SJSA1 (cell line): Measurements from ENCODE around the gene TAF10. TPM values are rescaled to one million over a fixed set of nuclear protein-coding genes. Genes with fewer than 3 reads are reported as not detected.
A peak's percentile ranks its signal among the peaks of the same experiment; 100 is the strongest.

Source experiments
- DNase-seq, 2 experiments: peaks; one replicate each; pipeline ENCODE4 v3.0.0-alpha.2; 2015 to 2020; ENCODE audit warnings: low spot score in 2 of 2, low read depth in 1 of 2
- H3K27ac ChIP-seq: fragments of 250-450 bp; sonication (Bioruptor Pico); 2 replicates; pipeline ENCODE4 v1.5.1; 2020; ENCODE audit warnings: mild to moderate bottlenecking, moderate library complexity
- H3K27me3 ChIP-seq: fragments of 250-450 bp; sonication (Bioruptor Pico); replicated peaks from 2 replicates; pipeline ENCODE4 v1.5.1; 2020; ENCODE audit warnings: mild to moderate bottlenecking, moderate library complexity
- H3K36me3 ChIP-seq: fragments of 250-450 bp; sonication (Bioruptor Pico); 2 replicates; pipeline ENCODE4 v1.5.1; 2020; ENCODE audit warnings: mild to moderate bottlenecking
- H3K4me1 ChIP-seq: fragments of 250-450 bp; sonication (Bioruptor Pico); replicated peaks from 2 replicates; pipeline ENCODE4 v1.6.1; 2021; ENCODE audit warnings: mild to moderate bottlenecking
- H3K4me3 ChIP-seq: fragments of 250-450 bp; sonication (Bioruptor Pico); 2 replicates; pipeline ENCODE4 v1.5.1; 2020; ENCODE audit warnings: mild to moderate bottlenecking
- H3K9me3 ChIP-seq: fragments of 250-450 bp; sonication (Bioruptor Pico); replicated peaks from 2 replicates; pipeline ENCODE4 v1.5.1; 2020; ENCODE audit warnings: mild to moderate bottlenecking
- total RNA-seq: library from RNA; depleted of rRNA; stranded (reverse); fragments of >200 nt; shearing (Covaris generic); gene quantifications from 2 replicates; pipeline ENCODE4 v1.2.3, GENCODE V29; 2014

Gene TAF10
- total RNA-seq, 1 experiment from 2014 or later, result 25.2 TPM

DNA sequence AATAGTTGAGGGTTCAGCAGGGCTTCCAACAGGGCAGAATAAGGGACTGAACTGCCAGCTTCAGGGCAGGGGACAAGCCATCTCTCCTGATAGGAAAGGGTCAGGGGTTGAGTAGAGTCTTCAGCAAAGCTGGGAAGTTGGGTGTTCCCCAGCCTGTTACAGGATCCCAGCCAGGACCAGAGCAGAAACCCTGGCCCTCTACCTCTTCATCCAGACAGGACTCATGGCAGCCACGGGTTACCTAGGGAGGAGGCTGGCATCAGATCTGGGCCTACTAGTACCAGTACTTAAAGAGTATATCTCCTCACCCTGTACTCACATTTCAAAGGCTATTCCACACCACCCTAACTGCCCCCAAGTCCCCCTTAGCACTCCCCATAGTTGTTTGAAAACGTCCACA lies 2.4 kb upstream of the TAF10 start:
- Histone ChIP-seq H3K4me1 (peaks cover 40% of the 10 kb centered on the region), H3K36me3 (peaks cover 29% of the 10 kb centered on the region), H3K27me3 (no peaks in the 10 kb centered on the region), H3K4me3 (no peak overlapping the region), H3K9me3 (no peaks in the 10 kb centered on the region), H3K27ac (no peak overlapping the region)
- no peak for DNase-seq

DNA sequence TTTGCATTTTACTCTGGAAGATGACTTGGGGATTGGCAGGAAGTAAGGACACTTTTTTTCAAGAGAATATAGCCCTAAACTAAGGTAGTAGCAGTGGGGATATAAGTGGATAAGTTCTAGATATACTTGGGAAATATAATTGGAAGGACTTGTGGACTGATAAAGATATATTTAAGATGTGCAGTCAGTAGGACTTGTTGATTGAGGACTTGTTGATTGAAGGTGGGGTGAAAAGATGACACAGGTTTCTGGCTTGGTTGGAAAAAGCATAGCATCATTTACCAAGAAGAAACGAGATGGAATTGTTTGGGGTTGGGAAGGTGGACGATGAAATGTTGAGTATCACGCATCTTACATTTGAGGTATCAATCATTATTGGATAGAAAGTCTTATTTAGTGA lies 1.5 kb upstream of the TAF10 start:
- DNase-seq, result no peak
- Histone ChIP-seq H3K27me3 (no peaks in the 10 kb centered on the region), H3K4me3 (no peak overlapping the region), H3K36me3 (peaks cover 36% of the 10 kb centered on the region), H3K27ac (no peak overlapping the region), H3K4me1 (peaks cover 46% of the 10 kb centered on the region), H3K9me3 (no peaks in the 10 kb centered on the region)

DNA sequence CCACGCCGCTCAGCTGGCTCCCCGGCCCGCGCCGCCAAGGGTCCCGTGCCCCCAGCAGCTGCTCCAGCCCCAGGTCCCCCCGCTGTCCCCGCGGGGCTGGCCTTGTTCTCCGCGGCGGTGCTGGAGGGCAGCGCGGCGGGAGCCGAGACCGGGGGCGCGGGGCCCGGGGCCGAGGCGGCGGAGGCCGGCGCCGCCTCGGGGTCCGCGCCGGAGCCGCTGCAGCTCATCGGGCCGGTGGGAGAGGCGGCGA lies 128 bp downstream of the TAF10 start:
- H3K36me3 ChIP-seq, result peaks cover 50% of the 10 kb centered on the region
- peaks cover 48% of the 10 kb centered on the region for H3K4me1 ChIP-seq
- peak overlapping the region; percentile 73 for H3K27ac ChIP-seq
- no peak for DNase-seq
- H3K9me3 ChIP-seq, result no peaks in the 10 kb centered on the region
- peak overlapping the region; percentile 71 for H3K4me3 ChIP-seq
- no peaks in the 10 kb centered on the region for H3K27me3 ChIP-seq

DNA sequence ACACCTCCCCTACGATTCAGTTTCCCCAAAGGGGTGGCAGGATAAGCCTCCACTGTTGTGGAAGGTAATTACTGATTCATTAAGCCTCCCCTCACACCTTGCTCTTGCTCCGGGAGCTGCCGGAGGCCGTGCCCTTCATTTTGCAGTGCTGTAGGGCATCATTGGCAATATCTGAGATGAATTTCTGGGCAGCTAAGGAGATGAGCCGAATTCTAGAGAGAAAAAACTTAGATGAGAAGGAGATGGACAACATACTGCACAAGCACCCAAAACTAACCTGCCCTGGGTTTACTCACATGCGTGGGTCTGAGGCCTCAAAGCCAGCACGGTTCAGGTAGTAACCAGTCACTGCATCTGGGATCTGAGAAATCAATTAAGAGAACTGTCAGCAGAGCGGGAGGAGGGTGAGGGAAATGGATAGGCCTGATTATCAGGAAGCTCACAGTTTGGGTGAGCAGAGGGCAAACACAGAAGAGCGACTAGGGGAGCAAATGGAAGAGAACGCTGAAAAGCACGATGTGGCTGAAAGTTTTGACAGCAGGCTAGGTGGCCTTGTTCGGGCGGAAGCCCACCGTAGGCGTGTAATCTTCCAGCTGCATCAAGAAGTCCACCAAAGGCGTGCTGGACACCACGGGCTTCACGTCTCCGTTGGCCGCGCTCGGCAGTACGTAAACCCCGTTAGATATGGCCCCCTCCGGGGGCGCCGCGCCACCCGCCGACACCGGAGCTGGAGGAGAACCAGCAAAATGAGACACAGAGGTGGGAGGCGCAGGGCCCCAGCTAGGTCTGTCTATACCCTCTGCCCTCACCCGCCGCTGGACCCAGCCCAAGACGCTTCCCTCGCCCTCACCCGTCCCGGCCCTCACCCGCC lies 689 bp downstream of the TAF10 start:
- Histone ChIP-seq H3K4me3 (peak overlapping the region; percentile 71), H3K36me3 (peaks cover 53% of the 10 kb centered on the region), H3K27me3 (no peaks in the 10 kb centered on the region), H3K9me3 (no peaks in the 10 kb centered on the region), H3K27ac (peak overlapping the region; percentile 73), H3K4me1 (peaks cover 50% of the 10 kb centered on the region)
- peak in 1 of 2 experiments; percentile 11 for DNase-seq

DNA sequence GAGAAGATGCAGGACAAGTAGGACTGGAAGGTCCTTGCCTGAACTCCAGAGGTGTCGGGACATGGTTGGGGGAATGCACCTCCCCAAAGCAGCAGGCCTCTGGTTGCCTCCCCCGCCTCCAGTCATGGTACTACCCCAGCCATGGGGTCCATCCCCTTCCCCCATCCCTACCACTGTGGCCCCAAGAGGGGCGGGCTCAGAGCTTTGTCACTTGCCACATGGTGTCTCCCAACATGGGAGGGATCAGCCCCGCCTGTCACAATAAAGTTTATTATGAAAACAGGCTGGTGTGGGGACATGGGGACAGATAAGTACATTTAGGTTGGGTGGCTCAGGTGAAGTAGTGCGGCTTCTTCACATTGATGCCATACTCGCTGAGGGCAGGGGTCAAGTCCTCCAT lies 1.4 kb downstream of the TAF10 start:
- Histone ChIP-seq H3K27me3 (no peaks in the 10 kb centered on the region), H3K4me3 (no peak overlapping the region), H3K9me3 (no peaks in the 10 kb centered on the region), H3K36me3 (peaks cover 60% of the 10 kb centered on the region), H3K4me1 (peaks cover 57% of the 10 kb centered on the region), H3K27ac (no peak overlapping the region)
- no peak for DNase-seq

DNA sequence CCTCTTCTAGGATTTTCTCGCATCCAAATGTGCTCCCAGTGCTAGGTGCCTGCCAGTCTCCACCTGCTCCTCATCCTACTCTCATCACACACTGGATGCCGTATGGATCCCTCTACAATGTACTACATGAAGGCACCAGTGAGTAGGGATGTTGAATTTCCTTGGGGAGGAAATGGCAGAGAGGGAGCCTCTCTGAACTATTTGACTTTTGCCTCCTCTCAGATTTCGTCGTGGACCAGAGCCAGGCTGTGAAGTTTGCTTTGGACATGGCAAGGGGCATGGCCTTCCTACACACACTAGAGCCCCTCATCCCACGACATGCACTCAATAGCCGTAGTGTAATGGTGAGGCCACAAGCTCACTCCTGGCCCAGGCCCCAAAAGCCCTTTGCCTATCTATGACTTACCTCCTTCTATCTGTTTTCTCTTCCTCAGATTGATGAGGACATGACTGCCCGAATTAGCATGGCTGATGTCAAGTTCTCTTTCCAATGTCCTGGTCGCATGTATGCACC lies 2.5 kb downstream of the TAF10 start:
- peaks cover 63% of the 10 kb centered on the region for H3K36me3 ChIP-seq
- H3K4me3 ChIP-seq, result no peak overlapping the region
- no peak for DNase-seq
- no peaks in the 10 kb centered on the region for H3K9me3 ChIP-seq
- H3K4me1 ChIP-seq, result peaks cover 58% of the 10 kb centered on the region
- no peaks in the 10 kb centered on the region for H3K27me3 ChIP-seq
- H3K27ac ChIP-seq, result no peak overlapping the region

DNA sequence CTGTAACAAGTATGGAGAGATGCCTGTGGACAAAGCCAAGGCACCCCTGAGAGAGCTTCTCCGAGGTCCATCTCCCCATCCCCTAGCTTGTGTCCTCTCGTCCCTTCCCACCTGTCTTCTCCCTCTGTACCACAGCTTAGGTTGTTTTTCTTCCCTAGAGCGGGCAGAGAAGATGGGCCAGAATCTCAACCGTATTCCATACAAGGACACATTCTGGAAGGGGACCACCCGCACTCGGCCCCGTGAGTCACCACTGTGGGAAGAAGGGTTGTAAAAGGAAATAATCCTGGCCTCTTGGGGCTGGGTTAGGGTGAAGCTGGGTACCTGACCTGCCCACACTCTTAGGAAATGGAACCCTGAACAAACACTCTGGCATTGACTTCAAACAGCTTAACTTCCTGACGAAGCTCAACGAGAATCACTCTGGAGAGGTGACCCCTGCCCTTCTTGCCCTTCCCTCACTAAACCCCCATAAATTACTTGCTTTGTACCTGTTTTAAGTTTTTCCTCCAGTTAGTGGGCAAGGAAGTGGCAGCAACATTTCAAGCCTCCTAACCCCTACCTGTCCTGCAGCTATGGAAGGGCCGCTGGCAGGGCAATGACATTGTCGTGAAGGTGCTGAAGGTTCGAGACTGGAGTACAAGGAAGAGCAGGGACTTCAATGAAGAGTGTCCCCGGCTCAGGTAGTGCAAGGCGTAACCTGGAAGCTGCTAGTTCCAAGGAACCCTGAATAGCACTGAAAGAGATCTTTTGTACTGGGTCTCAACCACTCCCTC lies 3.1 kb downstream of the TAF10 start:
- Histone ChIP-seq H3K4me3 (no peak overlapping the region), H3K36me3 (peaks cover 63% of the 10 kb centered on the region), H3K4me1 (peaks cover 58% of the 10 kb centered on the region), H3K27ac (peak overlapping the region; percentile 76), H3K27me3 (no peaks in the 10 kb centered on the region), H3K9me3 (no peaks in the 10 kb centered on the region)
- DNase-seq, result peak; percentile 75 to 82

DNA sequence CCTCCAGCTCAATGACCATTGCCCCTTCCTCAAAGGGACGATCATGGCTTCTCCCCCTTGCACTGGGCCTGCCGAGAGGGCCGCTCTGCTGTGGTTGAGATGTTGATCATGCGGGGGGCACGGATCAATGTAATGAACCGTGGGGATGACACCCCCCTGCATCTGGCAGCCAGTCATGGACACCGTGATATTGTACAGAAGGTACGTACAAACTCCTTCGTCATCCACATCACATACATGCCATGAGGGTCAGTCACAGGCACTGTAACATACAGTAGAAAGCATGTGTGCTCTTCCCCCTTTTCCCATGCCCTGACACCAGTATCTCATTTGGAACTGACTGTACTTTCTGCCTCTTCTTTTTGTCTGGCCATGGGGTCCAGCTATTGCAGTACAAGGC lies 4.0 kb downstream of the TAF10 start:
- Histone ChIP-seq H3K4me1 (peaks cover 58% of the 10 kb centered on the region), H3K9me3 (no peaks in the 10 kb centered on the region), H3K4me3 (no peak overlapping the region), H3K27me3 (no peaks in the 10 kb centered on the region), H3K27ac (peak overlapping the region; percentile 76), H3K36me3 (peaks cover 60% of the 10 kb centered on the region)
- no peak for DNase-seq

DNA sequence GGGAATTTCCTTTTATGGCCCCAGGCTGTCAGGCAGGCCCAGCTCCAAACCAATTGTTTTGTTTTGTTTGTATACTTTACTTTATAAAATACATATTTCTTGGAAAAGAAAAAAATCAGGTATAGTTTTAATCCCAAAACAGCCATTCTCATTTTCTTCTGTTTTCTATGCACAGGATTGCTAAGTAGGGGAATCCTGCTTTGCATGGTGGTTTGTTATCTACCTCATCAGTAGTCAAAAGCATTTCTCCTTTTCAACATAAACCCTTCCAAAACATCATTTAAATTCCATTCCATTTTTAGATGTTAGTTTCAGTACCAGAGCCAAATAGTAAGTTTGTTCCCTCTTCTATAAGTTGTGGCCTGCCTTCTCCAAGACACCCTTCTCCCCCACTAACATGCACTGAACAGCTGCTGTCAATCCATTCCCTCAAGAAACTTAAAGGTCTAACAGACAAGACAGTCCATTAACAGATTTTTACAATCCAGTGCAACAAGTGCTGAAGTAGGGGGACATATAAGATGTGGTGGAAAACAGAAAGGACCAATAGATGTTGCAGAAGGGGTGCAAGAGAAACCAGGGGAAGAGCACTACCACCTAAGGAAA lies 4.7 kb downstream of the TAF10 start:
- peaks cover 51% of the 10 kb centered on the region for H3K4me1 ChIP-seq
- DNase-seq, result no peak
- no peaks in the 10 kb centered on the region for H3K9me3 ChIP-seq
- peaks cover 60% of the 10 kb centered on the region for H3K36me3 ChIP-seq
- peak overlapping the region; percentile 76 for H3K27ac ChIP-seq
- H3K4me3 ChIP-seq, result no peak overlapping the region
- no peaks in the 10 kb centered on the region for H3K27me3 ChIP-seq

DNA sequence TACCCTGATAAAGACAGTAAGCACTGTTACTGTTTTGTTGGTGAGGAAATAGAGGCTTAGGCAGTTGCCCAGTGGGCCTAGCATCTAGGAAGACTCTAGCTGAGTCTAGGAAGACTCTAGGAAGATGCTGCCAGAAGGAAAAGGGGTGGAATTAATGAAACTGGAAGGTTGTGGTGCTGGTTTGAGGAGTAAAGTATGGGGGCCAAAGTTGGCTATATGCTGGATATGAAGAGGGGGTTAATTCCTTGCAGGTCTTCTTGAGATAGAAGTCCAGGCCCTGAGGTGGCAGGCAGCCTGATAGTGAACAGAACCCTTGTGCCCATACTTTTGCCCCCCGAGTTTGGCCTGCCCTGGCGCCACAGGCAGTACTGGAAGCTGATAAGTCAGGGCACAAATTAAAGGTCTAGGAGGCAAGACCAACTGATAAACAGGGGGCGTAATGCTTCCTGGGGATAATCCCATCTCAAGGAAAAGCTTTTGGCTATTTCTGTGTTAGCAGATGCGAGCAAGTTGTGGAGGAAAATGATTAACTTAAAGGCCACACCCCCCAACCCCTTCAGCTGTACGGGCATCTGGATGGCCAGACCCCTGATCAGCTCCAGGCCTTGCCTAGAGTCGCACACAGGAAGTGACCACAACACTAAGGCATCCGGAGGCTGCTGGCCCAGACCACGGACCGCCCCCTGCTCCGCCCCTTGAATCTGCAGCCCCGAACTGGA lies 5.4 kb downstream of the TAF10 start:
- H3K36me3 ChIP-seq, result peaks cover 56% of the 10 kb centered on the region
- H3K9me3 ChIP-seq, result no peaks in the 10 kb centered on the region
- peak; percentile 78 to 89 for DNase-seq
- H3K27ac ChIP-seq, result peak overlapping the region; percentile 76
- H3K4me3 ChIP-seq, result no peak overlapping the region
- H3K4me1 ChIP-seq, result peaks cover 49% of the 10 kb centered on the region
- H3K27me3 ChIP-seq, result no peaks in the 10 kb centered on the region

DNA sequence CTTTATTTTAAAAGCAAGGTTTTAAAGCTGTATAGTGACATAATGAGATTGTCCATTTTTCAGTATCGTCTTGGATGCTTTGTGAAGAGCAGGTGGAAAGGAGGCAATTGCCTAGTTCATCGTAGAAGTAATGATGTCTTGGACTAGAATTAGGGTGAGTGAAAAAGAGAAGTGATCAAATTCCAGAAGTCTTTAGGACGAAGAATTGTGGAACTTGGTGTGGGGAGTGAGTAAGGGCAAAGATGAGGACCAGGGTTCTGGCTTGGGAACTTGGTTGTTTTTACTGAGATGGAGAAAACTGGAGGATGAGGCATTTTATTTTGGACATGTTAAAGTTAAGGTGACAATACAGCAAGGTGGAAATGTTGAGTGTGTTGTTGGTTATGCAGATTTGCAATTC lies 7.2 kb downstream of the TAF10 start:
- H3K36me3 ChIP-seq, result peaks cover 53% of the 10 kb centered on the region
- H3K4me1 ChIP-seq, result peaks cover 40% of the 10 kb centered on the region

DNA sequence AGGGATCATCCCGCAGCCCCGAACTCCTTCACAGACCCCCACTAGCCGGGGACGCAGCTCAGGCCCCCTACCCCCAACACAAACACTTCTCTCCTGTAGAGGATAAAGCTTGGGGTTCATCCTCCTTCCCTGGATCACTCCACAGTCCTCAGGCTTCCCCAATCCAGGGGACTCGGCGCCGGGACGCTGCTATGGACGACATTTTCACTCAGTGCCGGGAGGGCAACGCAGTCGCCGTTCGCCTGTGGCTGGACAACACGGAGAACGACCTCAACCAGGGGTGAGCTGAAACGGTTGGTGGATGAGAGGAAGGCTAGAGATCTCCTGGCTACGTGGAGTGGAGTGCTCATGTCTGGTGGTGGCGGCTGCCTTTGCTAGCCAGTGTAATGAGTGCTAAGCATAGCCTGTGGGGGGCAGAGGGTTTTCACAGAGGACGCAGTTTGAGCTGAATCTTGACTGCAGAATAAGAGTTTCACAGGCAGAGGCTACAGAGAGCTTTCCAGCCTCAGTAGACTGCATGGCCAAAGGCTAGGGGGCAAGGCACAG lies 7.9 kb downstream of the TAF10 start:
- Histone ChIP-seq H3K4me3 (peak overlapping the region; percentile 66), H3K9me3 (no peaks in the 10 kb centered on the region), H3K27me3 (no peaks in the 10 kb centered on the region), H3K4me1 (peaks cover 35% of the 10 kb centered on the region), H3K36me3 (peaks cover 53% of the 10 kb centered on the region), H3K27ac (0 out of 2 replicates have a peak overlapping the region, but pooled peaks have one; percentile 31)
- peak in 1 of 2 experiments; percentile 34 for DNase-seq

More for the DNA sequence above, 7.2 kb downstream of the TAF10 start:
- no peak overlapping the region for H3K27ac ChIP-seq
- DNase-seq, result no peak
- H3K4me3 ChIP-seq, result peak overlapping the region; percentile 66
- no peaks in the 10 kb centered on the region for H3K27me3 ChIP-seq
- H3K9me3 ChIP-seq, result no peaks in the 10 kb centered on the region
